HL-60 (cell line): Measurements from ENCODE around the gene NCOR1.

ENCODE experiments used
- DNase-seq, 2 experiments: peaks; one replicate each; pipeline ENCODE4 v3.0.0-alpha.2; 2010 to 2020; ENCODE audit warnings: low read depth in 1 of 2, low spot score in 1 of 2
- H3K27ac ChIP-seq: fragments of 250-450 bp; sonication (Bioruptor Pico); replicated peaks from 2 replicates; pipeline ENCODE4 v1.5.1; 2020; ENCODE audit warnings: mild to moderate bottlenecking, moderate library complexity
- H3K27me3 ChIP-seq: fragments of 250-450 bp; sonication (Bioruptor Pico); 2 replicates; pipeline ENCODE4 v1.5.1; 2021; ENCODE audit warnings: mild to moderate bottlenecking, moderate library complexity; ENCODE audit not compliant: insufficient read depth, poor library complexity, severe bottlenecking
- H3K4me3 ChIP-seq: replicated peaks from 2 replicates; pipeline ENCODE4 v1.5.1; 2011; ENCODE audit warnings: mild to moderate bottlenecking, control low read depth, low read length; ENCODE audit not compliant: insufficient read depth
- CTCF ChIP-seq: IDR thresholded peaks from one replicate; pipeline ENCODE4 v1.5.1; 2011; ENCODE audit warnings: low read length, control low read depth, inconsistent platforms; ENCODE audit not compliant: insufficient read depth
- GABPA ChIP-seq: IDR thresholded peaks from 2 replicates; pipeline ENCODE4 v1.6.1; 2012; ENCODE audit warnings: low read depth
- POLR2AphosphoS5 ChIP-seq: IDR thresholded peaks from 2 replicates; pipeline ENCODE4 v1.6.1; 2012; ENCODE audit warnings: low read depth
- SPI1 ChIP-seq: IDR thresholded peaks from 2 replicates; pipeline ENCODE4 v1.6.1; 2012; ENCODE audit warnings: low read depth, mild to moderate bottlenecking, borderline replicate concordance
- TF ChIP-seq, protein P1 (sequence below): IDR thresholded peaks from 2 replicates; pipeline ENCODE4 v1.6.1; 2012; ENCODE audit warnings: low read depth; ENCODE audit not compliant: insufficient replicate concordance

Gene NCOR1

DNA sequence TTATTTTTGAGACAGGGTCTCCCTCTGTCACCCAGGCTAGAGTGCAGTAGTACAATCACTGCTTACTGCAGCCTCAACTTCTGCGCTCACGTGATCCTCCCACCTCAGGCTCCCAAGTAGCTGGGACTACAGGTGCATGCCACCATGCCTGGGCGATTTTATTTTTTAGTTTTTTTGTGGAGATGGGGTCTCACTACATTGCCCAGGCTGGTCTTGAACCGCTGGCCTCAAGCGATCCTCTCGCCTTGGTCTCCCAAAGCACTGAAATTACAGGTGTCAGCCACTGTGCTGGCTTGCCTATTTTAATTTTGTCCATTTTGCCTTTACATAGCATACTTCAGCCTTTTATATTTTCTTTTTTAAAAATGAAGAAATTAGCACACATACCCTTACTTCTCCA is 164.5 kb downstream of the NCOR1 start:
- H3K4me3 ChIP-seq: no peak overlapping the region
- DNase-seq: no peak
- H3K27ac ChIP-seq: no peak overlapping the region
- TF ChIP-seq CTCF (no peak), GABPA (no peak), SPI1 (no peak), POLR2AphosphoS5 (no peak)
- TF ChIP-seq, protein P1, sequence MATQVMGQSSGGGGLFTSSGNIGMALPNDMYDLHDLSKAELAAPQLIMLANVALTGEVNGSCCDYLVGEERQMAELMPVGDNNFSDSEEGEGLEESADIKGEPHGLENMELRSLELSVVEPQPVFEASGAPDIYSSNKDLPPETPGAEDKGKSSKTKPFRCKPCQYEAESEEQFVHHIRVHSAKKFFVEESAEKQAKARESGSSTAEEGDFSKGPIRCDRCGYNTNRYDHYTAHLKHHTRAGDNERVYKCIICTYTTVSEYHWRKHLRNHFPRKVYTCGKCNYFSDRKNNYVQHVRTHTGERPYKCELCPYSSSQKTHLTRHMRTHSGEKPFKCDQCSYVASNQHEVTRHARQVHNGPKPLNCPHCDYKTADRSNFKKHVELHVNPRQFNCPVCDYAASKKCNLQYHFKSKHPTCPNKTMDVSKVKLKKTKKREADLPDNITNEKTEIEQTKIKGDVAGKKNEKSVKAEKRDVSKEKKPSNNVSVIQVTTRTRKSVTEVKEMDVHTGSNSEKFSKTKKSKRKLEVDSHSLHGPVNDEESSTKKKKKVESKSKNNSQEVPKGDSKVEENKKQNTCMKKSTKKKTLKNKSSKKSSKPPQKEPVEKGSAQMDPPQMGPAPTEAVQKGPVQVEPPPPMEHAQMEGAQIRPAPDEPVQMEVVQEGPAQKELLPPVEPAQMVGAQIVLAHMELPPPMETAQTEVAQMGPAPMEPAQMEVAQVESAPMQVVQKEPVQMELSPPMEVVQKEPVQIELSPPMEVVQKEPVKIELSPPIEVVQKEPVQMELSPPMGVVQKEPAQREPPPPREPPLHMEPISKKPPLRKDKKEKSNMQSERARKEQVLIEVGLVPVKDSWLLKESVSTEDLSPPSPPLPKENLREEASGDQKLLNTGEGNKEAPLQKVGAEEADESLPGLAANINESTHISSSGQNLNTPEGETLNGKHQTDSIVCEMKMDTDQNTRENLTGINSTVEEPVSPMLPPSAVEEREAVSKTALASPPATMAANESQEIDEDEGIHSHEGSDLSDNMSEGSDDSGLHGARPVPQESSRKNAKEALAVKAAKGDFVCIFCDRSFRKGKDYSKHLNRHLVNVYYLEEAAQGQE: no peak
- no peaks in the 10 kb centered on the region for H3K27me3 ChIP-seq

- TF ChIP-seq GABPA (no peak), CTCF (no peak), POLR2AphosphoS5 (no peak), SPI1 (no peak)
- TF ChIP-seq, protein P1: no peak
- Histone ChIP-seq H3K4me3 (no peak overlapping the region), H3K27ac (no peak overlapping the region), H3K27me3 (no peaks in the 10 kb centered on the region)
- no peak for DNase-seq
Observed at GRCh38 chr17:16048811-16049449, 166.4 kb downstream of the NCOR1 start.

- H3K27me3 ChIP-seq: no peaks in the 10 kb centered on the region
- H3K27ac ChIP-seq: no peak overlapping the region
- DNase-seq: no peak
- TF ChIP-seq SPI1 (no peak), GABPA (no peak), POLR2AphosphoS5 (no peak), CTCF (no peak)
- TF ChIP-seq, protein P1: no peak
- no peak overlapping the region for H3K4me3 ChIP-seq
Observed at GRCh38 chr17:16046966-16047365, 168.4 kb downstream of the NCOR1 start.
